IPS-11a (cell line): ENCODE data around the gene BCAS3.

Source experiments
- H3K4me3 ChIP-seq: one replicate; pipeline ENCODE4 v1.5.1; 2013; ENCODE audit warnings: low read depth, low read length, control low read depth

The BCAS3 gene

GRCh38 chr17:61054436-61054835 is 376.8 kb downstream of the BCAS3 start:
- no peak overlapping the region for H3K4me3 ChIP-seq

- H3K4me3 ChIP-seq = no peak overlapping the region
Measured at GRCh38 chr17:61057257-61057656, 379.6 kb downstream of the BCAS3 start.

GRCh38 chr17:61058066-61058465 is 380.4 kb downstream of the BCAS3 start:
- H3K4me3 ChIP-seq = no peak overlapping the region

GRCh38 chr17:61063528-61063927 is 385.9 kb downstream of the BCAS3 start:
- H3K4me3 ChIP-seq = no peak overlapping the region

- no peak overlapping the region for H3K4me3 ChIP-seq
Measured at GRCh38 chr17:61064087-61064951, 386.7 kb downstream of the BCAS3 start.

GRCh38 chr17:61065263-61065773 is 387.7 kb downstream of the BCAS3 start:
- H3K4me3 ChIP-seq = no peak overlapping the region

GRCh38 chr17:61066062-61066461 is 388.4 kb downstream of the BCAS3 start:
- H3K4me3 ChIP-seq = no peak overlapping the region

GRCh38 chr17:61070649-61071048 is 393.0 kb downstream of the BCAS3 start:
- H3K4me3 ChIP-seq = no peak overlapping the region

GRCh38 chr17:61072648-61073047 is 395.0 kb downstream of the BCAS3 start:
- no peak overlapping the region for H3K4me3 ChIP-seq

GRCh38 chr17:61073131-61073530 is 395.5 kb downstream of the BCAS3 start:
- no peak overlapping the region for H3K4me3 ChIP-seq

- no peak overlapping the region for H3K4me3 ChIP-seq
Measured at GRCh38 chr17:61073799-61074513, 396.3 kb downstream of the BCAS3 start.

GRCh38 chr17:61075988-61076387 is 398.3 kb downstream of the BCAS3 start:
- no peak overlapping the region for H3K4me3 ChIP-seq

GRCh38 chr17:61076621-61077031 is 399.0 kb downstream of the BCAS3 start:
- no peak overlapping the region for H3K4me3 ChIP-seq

GRCh38 chr17:61081959-61082358 is 404.3 kb downstream of the BCAS3 start:
- no peak overlapping the region for H3K4me3 ChIP-seq

- H3K4me3 ChIP-seq = no peak overlapping the region
Measured at GRCh38 chr17:61084260-61084659, 406.6 kb downstream of the BCAS3 start.

- H3K4me3 ChIP-seq = no peak overlapping the region
Measured at GRCh38 chr17:61087024-61087423, 409.4 kb downstream of the BCAS3 start.

- no peak overlapping the region for H3K4me3 ChIP-seq
Measured at GRCh38 chr17:61088556-61088955, 410.9 kb downstream of the BCAS3 start.

- no peak overlapping the region for H3K4me3 ChIP-seq
Measured at GRCh38 chr17:61091096-61091495, 413.4 kb downstream of the BCAS3 start.

- no peak overlapping the region for H3K4me3 ChIP-seq
Measured at GRCh38 chr17:61097781-61098180, 420.1 kb downstream of the BCAS3 start.

- H3K4me3 ChIP-seq = no peak overlapping the region
Measured at GRCh38 chr17:61106354-61106753, 428.7 kb downstream of the BCAS3 start.

GRCh38 chr17:61116577-61116976 is 438.9 kb downstream of the BCAS3 start:
- no peak overlapping the region for H3K4me3 ChIP-seq

- H3K4me3 ChIP-seq = no peak overlapping the region
Measured at GRCh38 chr17:61117983-61118382, 440.3 kb downstream of the BCAS3 start.
